ENCODE results near the gene CCDC85A. TPM values are rescaled to one million over a fixed set of nuclear protein-coding genes. Genes with fewer than 3 reads are reported as not detected.

Gene CCDC85A
- polyA plus RNA-seq, 1 experiment: 4.2 TPM

DNA sequence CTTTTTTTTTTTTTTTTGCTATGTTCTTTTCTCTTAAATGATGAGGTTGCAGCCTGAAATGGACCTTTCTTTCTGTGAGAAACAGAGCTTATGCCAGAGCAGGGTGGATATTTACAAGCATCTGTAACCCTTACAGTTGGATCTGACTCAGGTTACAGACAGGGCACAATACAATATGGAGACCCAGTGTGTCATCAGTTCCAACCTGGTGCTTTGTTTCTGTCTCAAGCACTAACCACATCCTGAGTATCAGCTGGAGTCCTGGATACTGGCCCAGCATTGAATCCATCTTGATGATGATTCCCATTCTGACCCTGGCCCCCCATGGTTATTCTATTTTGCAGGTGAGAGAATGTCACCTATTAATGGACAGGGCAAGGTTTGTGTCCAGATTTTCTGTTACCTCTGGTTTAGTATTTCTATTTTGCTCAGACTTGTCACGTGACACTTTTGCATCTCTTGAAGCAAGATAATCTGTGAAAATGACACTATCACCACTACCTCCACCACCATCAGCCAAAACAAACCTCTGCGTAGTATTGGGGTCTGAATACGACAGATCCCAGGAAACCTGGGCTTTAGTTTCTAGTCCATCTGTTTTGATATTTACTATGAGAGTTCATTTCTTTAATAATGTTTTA lies 174.0 kb downstream of the CCDC85A start:
- ChIA-PET CTCF (no interaction called here), POLR2A (no interaction called here)
- Histone ChIP-seq H3K36me3 (ENCODE audit: control insufficient read depth, insufficient read depth, low read length) (no peaks in the 10 kb centered on the region), H3K4me3 (ENCODE audit: low read depth, low read length) (no peak overlapping the region), H3K27me3 (ENCODE audit: control insufficient read depth, insufficient read depth, low read length) (no peaks in the 10 kb centered on the region)
- TF ChIP-seq, protein P1, sequence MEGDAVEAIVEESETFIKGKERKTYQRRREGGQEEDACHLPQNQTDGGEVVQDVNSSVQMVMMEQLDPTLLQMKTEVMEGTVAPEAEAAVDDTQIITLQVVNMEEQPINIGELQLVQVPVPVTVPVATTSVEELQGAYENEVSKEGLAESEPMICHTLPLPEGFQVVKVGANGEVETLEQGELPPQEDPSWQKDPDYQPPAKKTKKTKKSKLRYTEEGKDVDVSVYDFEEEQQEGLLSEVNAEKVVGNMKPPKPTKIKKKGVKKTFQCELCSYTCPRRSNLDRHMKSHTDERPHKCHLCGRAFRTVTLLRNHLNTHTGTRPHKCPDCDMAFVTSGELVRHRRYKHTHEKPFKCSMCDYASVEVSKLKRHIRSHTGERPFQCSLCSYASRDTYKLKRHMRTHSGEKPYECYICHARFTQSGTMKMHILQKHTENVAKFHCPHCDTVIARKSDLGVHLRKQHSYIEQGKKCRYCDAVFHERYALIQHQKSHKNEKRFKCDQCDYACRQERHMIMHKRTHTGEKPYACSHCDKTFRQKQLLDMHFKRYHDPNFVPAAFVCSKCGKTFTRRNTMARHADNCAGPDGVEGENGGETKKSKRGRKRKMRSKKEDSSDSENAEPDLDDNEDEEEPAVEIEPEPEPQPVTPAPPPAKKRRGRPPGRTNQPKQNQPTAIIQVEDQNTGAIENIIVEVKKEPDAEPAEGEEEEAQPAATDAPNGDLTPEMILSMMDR (IDR thresholded peaks at IDR 0.05; ENCODE audit: insufficient read depth, low read depth, low read length): no peak
- DNase-seq (ENCODE audit: low read depth): no peak

- no peaks in the 10 kb centered on the region for H3K27me3 ChIP-seq (ENCODE audit: control insufficient read depth, insufficient read depth, low read length)
- TF ChIP-seq, protein P1 (IDR thresholded peaks at IDR 0.05; ENCODE audit: insufficient read depth, low read depth, low read length): no peak
- ChIA-PET POLR2A (no interaction called here), CTCF (interaction anchor here (1.7 kb wide), 1 partner anchor 16 kb away, joined by 4 read pairs; no protein-coding TSS in a partner anchor)
- DNase-seq (ENCODE audit: low read depth): no peak
- no peak overlapping the region for H3K4me3 ChIP-seq (ENCODE audit: low read depth, low read length)
- H3K36me3 ChIP-seq (ENCODE audit: control insufficient read depth, insufficient read depth, low read length): no peaks in the 10 kb centered on the region
Measured at GRCh38 chr2:56361844-56362243, 178.1 kb downstream of the CCDC85A start.

DNA sequence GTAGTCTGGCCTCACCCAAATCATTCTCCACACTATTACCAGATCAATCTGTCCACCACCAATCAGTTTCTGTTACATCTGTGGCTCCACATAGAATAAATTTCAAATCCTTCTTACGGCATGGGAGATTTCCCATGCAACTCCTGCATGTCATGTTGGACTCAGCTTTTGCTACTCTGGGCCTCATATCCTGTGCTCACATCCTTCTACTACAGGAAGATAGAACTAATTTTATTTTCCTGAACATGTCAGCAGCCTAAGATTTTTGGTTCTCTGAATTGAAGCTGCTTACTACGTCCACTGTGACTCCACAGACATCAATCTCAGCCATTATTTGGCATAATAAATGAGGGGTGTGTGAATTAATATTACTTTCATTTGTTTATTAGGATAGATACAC lies 181.1 kb downstream of the CCDC85A start:
- TF ChIP-seq, protein P1 (IDR thresholded peaks at IDR 0.05; ENCODE audit: insufficient read depth, low read depth, low read length): no peak
- Histone ChIP-seq H3K36me3 (ENCODE audit: control insufficient read depth, insufficient read depth, low read length) (no peaks in the 10 kb centered on the region), H3K27me3 (ENCODE audit: control insufficient read depth, insufficient read depth, low read length) (no peaks in the 10 kb centered on the region), H3K4me3 (ENCODE audit: low read depth, low read length) (no peak overlapping the region)
- CTCF ChIA-PET: no interaction called here
- DNase-seq (ENCODE audit: low read depth): no peak
- POLR2A ChIA-PET: interaction anchor here (0.6 kb wide), 1 partner anchor 15 kb away, joined by 4 read pairs; no protein-coding TSS in a partner anchor

DNA sequence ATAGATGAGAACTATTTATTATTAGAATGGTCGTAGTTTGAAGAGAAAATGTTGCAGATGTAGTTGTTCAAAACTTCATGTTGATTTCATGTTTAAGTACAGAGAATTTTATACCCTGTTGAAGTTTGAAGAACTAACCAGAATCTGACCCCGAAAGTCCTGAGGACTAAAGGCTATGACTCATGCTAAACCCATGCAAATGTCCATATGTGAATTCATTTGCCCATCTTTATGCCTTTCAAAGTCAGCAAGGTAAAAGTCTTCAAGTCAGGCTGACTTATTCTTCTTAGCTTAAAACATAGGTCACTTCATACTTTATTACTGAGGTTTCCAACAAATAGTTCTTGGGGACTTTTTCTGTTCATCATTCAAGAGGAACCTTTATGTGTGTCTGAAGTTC lies 185.5 kb downstream of the CCDC85A start:
- POLR2A ChIA-PET: no interaction called here
- Histone ChIP-seq H3K27me3 (ENCODE audit: control insufficient read depth, insufficient read depth, low read length) (no peaks in the 10 kb centered on the region), H3K36me3 (ENCODE audit: control insufficient read depth, insufficient read depth, low read length) (no peaks in the 10 kb centered on the region), H3K4me3 (ENCODE audit: low read depth, low read length) (no peak overlapping the region)
- TF ChIP-seq, protein P1 (IDR thresholded peaks at IDR 0.05; ENCODE audit: insufficient read depth, low read depth, low read length): no peak
- no peak for DNase-seq (ENCODE audit: low read depth)
- CTCF ChIA-PET: no interaction called here

- ChIA-PET POLR2A (no interaction called here), CTCF (no interaction called here)
- TF ChIP-seq, protein P1 (IDR thresholded peaks at IDR 0.05; ENCODE audit: insufficient read depth, low read depth, low read length): no peak
- Histone ChIP-seq H3K36me3 (ENCODE audit: control insufficient read depth, insufficient read depth, low read length) (no peaks in the 10 kb centered on the region), H3K27me3 (ENCODE audit: control insufficient read depth, insufficient read depth, low read length) (no peaks in the 10 kb centered on the region), H3K4me3 (ENCODE audit: low read depth, low read length) (no peak overlapping the region)
- DNase-seq (ENCODE audit: low read depth): no peak
Measured at GRCh38 chr2:56372071-56372656, 188.4 kb downstream of the CCDC85A start.

Data from BJ (cell line).